Ishikawa (cell line): Measurements from ENCODE around the gene CD200R1.

Experiments used
- CEBPB ChIP-seq: IDR thresholded peaks from 2 replicates; pipeline ENCODE4 v1.6.1; 2012
- CREB1 ChIP-seq: IDR thresholded peaks from 2 replicates; pipeline ENCODE4 v1.6.1; 2012; ENCODE audit warnings: low read depth
- EGR1 ChIP-seq: IDR thresholded peaks from 2 replicates; pipeline ENCODE4 v1.6.1; 2012
- EP300 ChIP-seq: IDR thresholded peaks from 2 replicates; pipeline ENCODE4 v1.6.1; 2012; ENCODE audit warnings: borderline replicate concordance
- FOXM1 ChIP-seq: IDR thresholded peaks from 2 replicates; pipeline ENCODE4 v1.6.1; 2012; ENCODE audit warnings: low read depth, borderline replicate concordance
- MAX ChIP-seq: IDR thresholded peaks from 2 replicates; pipeline ENCODE4 v1.6.1; 2012
- NFIC ChIP-seq: IDR thresholded peaks from 2 replicates; pipeline ENCODE4 v1.6.1; 2012
- RAD21 ChIP-seq: IDR thresholded peaks from 2 replicates; pipeline ENCODE4 v1.6.1; 2012; ENCODE audit warnings: low read depth
- REST ChIP-seq: IDR thresholded peaks from 2 replicates; pipeline ENCODE4 v1.6.1; 2012; ENCODE audit warnings: low read depth, mild to moderate bottlenecking
- TAF1 ChIP-seq: IDR thresholded peaks from 2 replicates; pipeline ENCODE4 v1.6.1; 2012; ENCODE audit warnings: low read depth, mild to moderate bottlenecking
- TCF12 ChIP-seq: IDR thresholded peaks from 2 replicates; pipeline ENCODE4 v1.6.1; 2012; ENCODE audit warnings: low read depth
- TEAD4 ChIP-seq: IDR thresholded peaks from 2 replicates; pipeline ENCODE4 v1.6.1; 2012
- USF1 ChIP-seq: IDR thresholded peaks from 2 replicates; pipeline ENCODE4 v1.6.1; 2012
- YY1 ChIP-seq: IDR thresholded peaks from 2 replicates; pipeline ENCODE4 v1.6.1; 2012; ENCODE audit warnings: low read depth
- ZBTB7A ChIP-seq: IDR thresholded peaks from 2 replicates; pipeline ENCODE4 v1.6.1; 2012; ENCODE audit warnings: low read depth

The CD200R1 gene

GRCh38 chr3:112965656-112966055, 9.2 kb downstream of the CD200R1 start:
- TF ChIP-seq YY1 (no peak), REST (no peak), EGR1 (no peak), RAD21 (no peak), MAX (no peak), TCF12 (no peak), TEAD4 (no peak), CREB1 (no peak)

- TF ChIP-seq TAF1 (no peak), YY1 (no peak), EGR1 (no peak), FOXM1 (no peak), EP300 (no peak), MAX (no peak)
These were observed 11.2 kb downstream of the CD200R1 start for GRCh38 chr3:112963683-112964082.

GRCh38 chr3:112958811-112959560, 15.9 kb downstream of the CD200R1 start:
- TF ChIP-seq CEBPB (no peak), YY1 (no peak), EGR1 (no peak), REST (no peak), NFIC (no peak), FOXM1 (no peak), TCF12 (no peak), EP300 (no peak), TAF1 (no peak), CREB1 (no peak), USF1 (no peak), MAX (no peak), RAD21 (no peak), TEAD4 (no peak), ZBTB7A (no peak)

GRCh38 chr3:112956351-112956750, 18.6 kb downstream of the CD200R1 start:
- no peak for TF ChIP-seq TAF1
- TF ChIP-seq USF1, result no peak
- no peak for TF ChIP-seq RAD21
- no peak for TF ChIP-seq REST
- TF ChIP-seq MAX, result no peak
- TF ChIP-seq NFIC, result no peak
- no peak for TF ChIP-seq TCF12
- TF ChIP-seq CEBPB, result no peak
